Measurements from ENCODE around the gene TTC21A.

GRCh38 chr3:39104961-39105686, 2.4 kb upstream of the TTC21A start:
- TF ChIP-seq TAF1 (IDR thresholded peaks at IDR 0.05; ENCODE audit: low read depth, low read length) (no peak), POLR2A (IDR thresholded peaks at IDR 0.05; ENCODE audit: low read depth, low read length) (no peak), POLR2AphosphoS5 (IDR thresholded peaks at IDR 0.05; ENCODE audit: low read depth, low read length) (no peak), PAX5 (IDR thresholded peaks at IDR 0.05; ENCODE audit: insufficient read depth, low read length, severe bottlenecking) (no peak), POU2F2 (IDR thresholded peaks at IDR 0.05; ENCODE audit: low read depth, low read length) (no peak)

Measured in GM12891 (cell line).